Stimulated activated CD4-positive, alpha-beta T cell treated with anti-CD3 and anti-CD28 coated beads, Interleukin-2, amount 100 ng/mL, for 4 hours (primary cell): ENCODE results near the gene SPINK14.

Experiments used
- DNase-seq: peaks from one replicate; pipeline ENCODE4 v3.0.0-alpha.2; 2020; ENCODE audit warnings: low read depth

Gene SPINK14, protein sequence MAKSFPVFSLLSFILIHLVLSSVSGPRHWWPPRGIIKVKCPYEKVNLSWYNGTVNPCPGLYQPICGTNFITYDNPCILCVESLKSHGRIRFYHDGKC

DNA sequence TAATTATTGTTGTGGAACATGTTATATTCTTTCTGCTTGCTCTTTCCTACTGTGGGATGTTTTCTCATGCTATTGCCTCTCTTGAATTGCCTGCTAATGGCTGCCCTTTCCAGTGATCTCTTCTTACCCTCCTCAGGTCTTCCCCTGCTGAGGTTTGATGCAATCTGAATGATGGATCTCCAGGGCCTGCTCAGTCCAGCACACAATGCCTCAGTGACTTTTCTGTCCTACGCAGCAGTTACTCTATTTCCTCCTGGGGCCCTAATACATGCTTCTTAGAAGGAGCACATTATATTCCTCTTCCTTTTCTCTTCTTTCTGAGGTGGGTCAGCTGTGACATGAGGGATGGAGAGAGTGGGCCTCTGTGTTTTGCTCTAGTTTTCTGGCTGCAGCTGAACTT lies at the start of gene SPINK14:
SPINK14 (plus strand) TSS at position 301 of the 400 bp plus-strand sequence. CDS start 1,187 bp downstream, outside the sequence.
- DNase-seq = no peak

GRCh38 chr5:148120317-148120716 lies 48.0 kb upstream of the SPINK14 start:
- no peak for DNase-seq

- no peak for DNase-seq
These were observed 42.7 kb upstream of the SPINK14 start for GRCh38 chr5:148125641-148126040.

- no peak for DNase-seq
These were observed 33.0 kb upstream of the SPINK14 start for GRCh38 chr5:148135091-148136048.

GRCh38 chr5:148140846-148141245 lies 27.5 kb upstream of the SPINK14 start:
- no peak for DNase-seq

DNA sequence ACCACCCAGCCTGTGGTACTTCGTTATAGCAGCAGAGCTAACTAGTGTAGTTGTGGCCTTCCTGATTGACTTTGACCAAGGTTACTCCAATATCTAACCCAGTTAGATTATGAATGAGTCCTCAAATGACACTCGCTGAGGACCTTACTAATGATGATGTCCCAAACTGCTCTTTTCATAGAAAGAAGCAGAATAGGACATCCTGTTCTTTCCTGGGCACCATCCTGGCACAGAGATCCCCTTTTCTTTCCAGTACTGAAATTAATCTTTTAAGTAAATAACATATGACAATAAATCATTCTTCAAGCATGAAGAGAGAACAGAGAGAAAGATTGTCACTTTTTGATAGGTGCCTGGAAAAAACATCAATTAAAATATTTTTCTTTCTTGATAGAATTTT lies 26.7 kb upstream of the SPINK14 start:
- DNase-seq = no peak

GRCh38 chr5:148145916-148146315 lies 22.4 kb upstream of the SPINK14 start:
- DNase-seq = no peak

- DNase-seq = no peak
These were observed 21.9 kb upstream of the SPINK14 start for GRCh38 chr5:148146487-148146886.

- DNase-seq = no peak
These were observed 20.9 kb upstream of the SPINK14 start for GRCh38 chr5:148147415-148147814.

- no peak for DNase-seq
These were observed 16.5 kb upstream of the SPINK14 start for GRCh38 chr5:148151872-148152271.

DNA sequence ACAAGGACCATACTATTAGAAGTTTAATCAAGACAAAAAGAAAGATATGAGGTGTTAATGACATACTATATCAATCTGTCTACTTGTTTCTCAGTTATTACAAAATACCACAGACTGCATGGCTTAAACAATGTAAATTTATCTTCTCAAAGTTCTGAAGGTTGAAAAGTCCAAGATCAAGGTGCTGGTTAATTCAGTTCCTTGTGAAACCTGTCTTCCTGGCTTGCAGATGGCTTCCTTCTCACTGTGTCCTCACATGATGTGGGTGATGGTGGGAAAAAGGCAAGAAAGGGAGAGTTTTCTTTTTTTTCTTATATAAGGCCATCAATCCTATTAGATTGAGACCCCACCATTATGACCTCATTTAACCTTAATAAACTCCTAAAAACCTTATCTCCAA lies 15.6 kb upstream of the SPINK14 start:
- no peak for DNase-seq

- no peak for DNase-seq
These were observed 11.7 kb upstream of the SPINK14 start for GRCh38 chr5:148156609-148157008.

DNA sequence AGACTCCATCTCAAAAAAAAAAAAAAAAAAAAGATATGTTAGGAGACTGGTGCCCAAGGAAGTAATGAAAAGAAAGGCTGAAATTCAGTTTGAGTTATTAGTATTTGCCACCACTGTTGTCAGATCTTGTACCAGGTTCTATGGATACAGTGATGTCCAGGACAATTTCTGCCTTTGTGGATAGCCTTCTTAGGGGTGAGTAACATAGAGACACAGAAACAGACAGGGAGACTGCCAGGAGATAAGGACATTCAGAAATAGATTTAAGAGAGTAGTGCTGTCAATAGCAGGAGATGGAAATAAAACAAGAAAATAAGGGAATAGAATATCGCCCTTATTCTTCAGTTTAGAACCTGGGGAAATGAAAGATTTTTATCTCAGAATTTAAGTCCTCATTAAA lies 6.3 kb upstream of the SPINK14 start:
- DNase-seq = no peak

DNA sequence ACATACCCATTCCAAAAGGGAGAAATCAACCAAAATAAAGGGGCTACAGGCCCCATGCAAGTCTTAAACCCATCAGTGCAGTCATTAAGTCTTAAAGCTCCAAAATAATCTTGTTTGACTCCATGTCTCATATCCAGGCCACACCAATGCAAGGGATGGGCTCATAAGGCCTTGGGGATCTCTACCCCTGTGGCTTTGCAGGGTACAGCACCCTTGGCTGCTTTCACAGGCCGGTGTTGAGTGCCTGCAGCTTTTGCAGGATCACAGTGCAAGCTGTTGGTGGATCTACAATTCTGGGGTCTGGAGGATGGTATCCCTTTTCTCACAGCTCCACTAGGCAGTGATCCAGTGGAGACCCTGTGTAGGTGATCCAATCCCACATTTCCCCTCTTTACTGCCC lies 5.0 kb upstream of the SPINK14 start:
- no peak for DNase-seq

DNA sequence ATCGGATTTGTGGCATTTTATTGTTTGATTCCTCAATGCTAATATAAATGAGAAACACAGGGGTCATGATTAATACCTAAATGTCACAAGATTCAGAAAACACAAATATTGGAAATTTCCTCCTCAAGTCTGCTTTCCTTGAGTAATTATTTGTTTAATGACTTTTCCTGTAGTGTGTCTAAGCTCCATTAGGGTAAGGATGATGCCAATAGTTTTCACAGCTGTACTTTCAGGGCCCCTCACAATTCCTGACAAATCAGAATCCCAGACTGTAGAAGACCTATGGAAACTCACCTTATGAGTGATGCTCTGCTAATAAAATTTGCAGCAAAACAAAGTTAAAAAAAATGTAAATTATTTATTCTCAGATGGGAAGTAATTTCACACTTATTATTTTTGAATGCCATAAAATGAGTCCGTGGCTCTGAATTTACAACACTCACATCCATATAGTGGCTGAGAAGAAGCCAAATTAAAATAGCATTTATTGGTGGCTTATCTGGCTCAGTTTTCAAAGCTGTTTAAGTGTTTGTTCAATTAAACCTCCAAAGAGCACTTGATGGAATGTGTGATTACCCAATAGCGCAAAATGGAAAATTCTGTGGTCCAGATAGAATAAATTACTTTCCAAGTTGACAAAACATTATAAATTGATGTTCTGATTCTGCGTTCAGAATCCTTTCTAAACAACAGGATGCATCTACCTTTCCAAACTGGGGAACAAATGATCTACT lies 1.6 kb upstream of the SPINK14 start:
- no peak for DNase-seq

DNA sequence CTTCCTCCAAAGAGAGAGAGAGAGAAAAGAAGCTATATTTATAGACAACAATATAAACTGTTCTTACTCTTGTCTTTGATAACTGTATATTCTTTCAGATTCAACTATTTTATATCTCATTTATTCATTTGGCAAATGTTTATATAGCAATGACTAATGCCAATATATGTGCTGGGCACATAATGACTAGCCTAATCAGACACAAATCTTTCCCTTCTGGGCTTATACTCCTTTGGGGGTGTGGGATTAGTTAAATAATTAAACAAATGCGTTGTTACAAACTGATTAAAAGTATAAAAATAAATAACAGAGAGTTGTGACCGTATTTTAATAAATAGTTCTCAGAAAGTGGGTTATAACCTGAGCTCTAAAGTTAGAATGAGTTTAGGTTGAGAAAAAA lies 4.0 kb downstream of the SPINK14 start:
- DNase-seq = no peak

DNA sequence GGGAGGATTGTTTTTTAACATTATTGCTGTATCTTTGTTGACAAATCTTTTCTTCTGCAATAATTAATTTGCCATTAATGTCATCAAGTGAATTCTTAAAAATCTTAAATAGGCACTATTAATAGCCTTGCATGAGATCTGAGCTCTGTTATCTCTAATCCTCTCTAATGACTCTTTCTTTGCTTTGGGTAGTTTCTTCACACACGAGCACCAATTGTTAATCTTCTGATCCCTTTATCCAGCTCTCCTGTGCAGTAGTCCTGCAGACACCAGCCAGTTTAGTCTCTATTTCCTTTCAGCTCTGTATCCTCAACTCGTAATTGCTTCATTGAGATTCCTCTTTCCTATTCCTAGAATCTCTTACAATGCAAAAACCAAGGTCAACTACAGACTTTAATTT lies 8.1 kb downstream of the SPINK14 start:
- DNase-seq = no peak

GRCh38 chr5:148177207-148177606 lies 8.9 kb downstream of the SPINK14 start:
- no peak for DNase-seq

DNA sequence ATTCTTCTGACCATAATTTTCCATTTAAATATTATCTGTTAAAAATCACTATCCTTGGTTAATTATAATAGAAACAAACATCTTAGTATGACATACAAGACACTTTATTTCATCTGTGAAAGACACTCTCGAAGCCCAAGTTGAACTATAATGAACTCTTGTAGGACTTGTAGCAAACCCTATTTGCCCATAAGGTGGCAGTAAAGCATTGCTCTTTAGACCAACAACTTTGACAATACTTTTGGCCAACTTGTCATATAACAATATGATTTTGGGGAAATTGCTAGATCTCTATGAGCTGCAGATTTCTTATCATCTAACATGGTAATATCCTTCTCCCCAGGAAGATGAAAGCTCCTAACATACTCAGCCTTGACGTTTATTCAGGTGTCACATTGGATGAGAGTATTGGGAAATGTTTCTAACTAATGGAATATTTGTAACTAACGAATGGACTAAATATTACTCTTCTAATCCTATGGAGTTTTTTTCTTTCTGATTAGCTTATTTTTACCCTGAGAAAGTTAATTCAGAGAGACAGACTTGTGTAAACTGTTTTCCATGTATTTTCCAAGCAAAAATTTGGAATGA lies 11.0 kb downstream of the SPINK14 start:
- DNase-seq = no peak

GRCh38 chr5:148186248-148187003 lies 18.1 kb downstream of the SPINK14 start:
- no peak for DNase-seq

- DNase-seq = no peak
These were observed 22.7 kb downstream of the SPINK14 start for GRCh38 chr5:148191010-148191409.

- no peak for DNase-seq
These were observed 24.9 kb downstream of the SPINK14 start for GRCh38 chr5:148193202-148193601.
